GM19025 (cell line): Measurements from ENCODE around the gene PTPRN2.

Experiments
- ATAC-seq: cut with Tn5 transposase; IDR thresholded peaks from one replicate; pipeline ENCODE4 v1.9.1; 2021; ENCODE audit warnings: mild to moderate bottlenecking, low read depth, moderate library complexity; ENCODE audit not compliant: unreplicated experiment

PTPRN2 gene

GRCh38 chr7:158603773-158604755, 16.4 kb upstream of the PTPRN2 start:
- peak; percentile 18 for ATAC-seq

- ATAC-seq: peak; percentile 48
Measured at GRCh38 chr7:158602905-158603772, 15.5 kb upstream of the PTPRN2 start.

GRCh38 chr7:158602041-158602440, 14.4 kb upstream of the PTPRN2 start:
- no peak for ATAC-seq

- no peak for ATAC-seq
Measured at GRCh38 chr7:158601090-158601489, 13.5 kb upstream of the PTPRN2 start.

- no peak for ATAC-seq
Measured at GRCh38 chr7:158596745-158597144, 9.1 kb upstream of the PTPRN2 start.

GRCh38 chr7:158596309-158596708, 8.7 kb upstream of the PTPRN2 start:
- no peak for ATAC-seq

GRCh38 chr7:158595068-158595467, 7.4 kb upstream of the PTPRN2 start:
- ATAC-seq: no peak

GRCh38 chr7:158592541-158592940, 4.9 kb upstream of the PTPRN2 start:
- no peak for ATAC-seq

GRCh38 chr7:158591944-158592343, 4.3 kb upstream of the PTPRN2 start:
- ATAC-seq: no peak

- no peak for ATAC-seq
Measured at GRCh38 chr7:158590181-158590530, 2.5 kb upstream of the PTPRN2 start.

GRCh38 chr7:158589653-158590052, 2.0 kb upstream of the PTPRN2 start:
- no peak for ATAC-seq

- ATAC-seq: no peak
Measured at GRCh38 chr7:158588878-158589442, 1.3 kb upstream of the PTPRN2 start.

GRCh38 chr7:158588085-158588877, 658 bp upstream of the PTPRN2 start:
- ATAC-seq: no peak

GRCh38 chr7:158586499-158587161, 993 bp downstream of the PTPRN2 start:
- no peak for ATAC-seq

- no peak for ATAC-seq
Measured at GRCh38 chr7:158585721-158586498, 1.7 kb downstream of the PTPRN2 start.

GRCh38 chr7:158584407-158584806, 3.2 kb downstream of the PTPRN2 start:
- no peak for ATAC-seq

GRCh38 chr7:158583810-158584209, 3.8 kb downstream of the PTPRN2 start:
- ATAC-seq: no peak

GRCh38 chr7:158583143-158583542, 4.5 kb downstream of the PTPRN2 start:
- ATAC-seq: no peak

GRCh38 chr7:158582089-158582456, 5.5 kb downstream of the PTPRN2 start:
- ATAC-seq: no peak
